ENCODE data around the gene DPP6.

- no peak for TF ChIP-seq EZH2 (IDR thresholded peaks at IDR 0.05)
- no peak for TF ChIP-seq POLR2AphosphoS5 (IDR thresholded peaks at IDR 0.05; ENCODE audit: borderline replicate concordance, low read depth, low read length)
- TF ChIP-seq FOXP2 (optimal IDR thresholded peaks at IDR 0.05; ENCODE audit: control extremely low read depth, extremely low read length, insufficient read depth), result no peak
These were observed 286.7 kb downstream of the DPP6 start for GRCh38 chr7:154338701-154339506.
